Testis (tissue), 3 donors: Measurements from ENCODE around the gene DIS3L2. TPM values are rescaled to one million over a fixed set of nuclear protein-coding genes. Genes with fewer than 3 reads are reported as not detected.

Source experiments
- DNase-seq: peaks from one replicate; pipeline ENCODE4 v3.0.0-alpha.2; 2019
- H3K27ac ChIP-seq, 2 donors: fragments of 200-600 bp; sonication (generic); one replicate each; pipeline ENCODE4 v1.5.1; 2019
- H3K27me3 ChIP-seq: fragments of 200-600 bp; sonication (generic); one replicate; pipeline ENCODE4 v1.5.1; 2019
- H3K36me3 ChIP-seq: fragments of 200-600 bp; sonication (generic); one replicate; pipeline ENCODE4 v1.5.1; 2017; ENCODE audit warnings: low read depth; ENCODE audit errors: missing control alignments
- H3K4me1 ChIP-seq: fragments of 200-600 bp; sonication (generic); one replicate; pipeline ENCODE4 v1.5.1; 2019
- H3K4me3 ChIP-seq, 2 donors: fragments of 200-600 bp; sonication (generic); one replicate each; pipeline ENCODE4 v1.5.1; 2017 to 2019
- H3K9me3 ChIP-seq: fragments of 200-600 bp; sonication (generic); one replicate; pipeline ENCODE4 v1.5.1; 2017
- CTCF ChIP-seq, 3 experiments: fragments of 450-650 bp in 2 of 3; fragments of 200-600 bp in 1 of 3; sonication (generic) in 1 of 3; IDR thresholded peaks; one replicate each; pipeline ENCODE4 v1.5.1; 2016 to 2019; ENCODE audit warnings: antibody characterized with exemption in 3 of 3, mild to moderate bottlenecking in 2 of 3, moderate library complexity in 1 of 3
- POLR2A ChIP-seq: fragments of 450-650 bp; IDR thresholded peaks from one replicate; pipeline ENCODE4 v1.6.1; 2017; ENCODE audit warnings: antibody characterized with exemption, mild to moderate bottlenecking, moderate library complexity
- WGBS, 2 donors: methylation state at CpG; one replicate each; pipeline ENCODE4 v1.1.5; 2018; 5-methylcytosine and 5-hydroxymethylcytosine counted together
- intact Hi-C: fragments of 100-400 bp; cut with DNase I; formaldehyde crosslinking; loops from one replicate; pipeline ENCODE4 v1.15.1; 2023; ENCODE audit warnings: low total_unique reads
- polyA plus RNA-seq: library from polyadenylated mRNA; stranded (reverse); fragments of 350-450 nt; fragmentation: Illumina TruSeq; extraction: RNeasy Lipid Tissue Mini Kit (QIAGEN cat#74804); gene quantifications from one replicate; pipeline ENCODE4 v1.2.3, GENCODE V29; 2014; ENCODE audit warnings: low read depth, low replicate concordance; ENCODE audit not compliant: insufficient read depth
- total RNA-seq, 2 donors: library from RNA; depleted of rRNA; stranded (reverse); fragments of >200 nt; gene quantifications; one replicate each; pipeline ENCODE4 v1.2.3, GENCODE V29; 2016

DIS3L2 gene
- total and polyA plus RNA-seq, 3 donors from 2014 or later: 32.5 to 80.7 (median 70.4) TPM

GRCh38 chr2:231923010-231923344 is 38.5 kb upstream of the DIS3L2 start:
- Histone ChIP-seq H3K9me3 (no peaks in the 10 kb centered on the region), H3K4me1 (peaks cover 14% of the 10 kb centered on the region), H3K36me3 (no peaks in the 10 kb centered on the region), H3K27ac (no peak overlapping the region), H3K27me3 (no peaks in the 10 kb centered on the region), H3K4me3 (no peak overlapping the region)
- DNase-seq: no peak
- intact Hi-C loops: no loop called here
- no peak for TF ChIP-seq CTCF (IDR thresholded peaks at IDR 0.05)
- TF ChIP-seq POLR2A: no peak
- WGBS, 2 donors: 85 to 95% methylated on average over 3 of the region's 3 CpGs

- intact Hi-C loops: loop anchor here (2.0 kb wide), 1 partner anchor 401 kb away; no protein-coding TSS in a partner anchor
- H3K27me3 ChIP-seq: no peaks in the 10 kb centered on the region
- 61 to 65% methylated on average over 23 to 24 of the region's 24 CpGs for WGBS, 2 donors
Measured at GRCh38 chr2:231923951-231924888, 37.3 kb upstream of the DIS3L2 start.

GRCh38 chr2:231924889-231925275 is 36.6 kb upstream of the DIS3L2 start:
- no peak overlapping the region for H3K27ac ChIP-seq
- H3K4me1 ChIP-seq: peaks cover 14% of the 10 kb centered on the region
- no peaks in the 10 kb centered on the region for H3K9me3 ChIP-seq
- intact Hi-C loops: loop anchor here (2.0 kb wide), 1 partner anchor 400 kb away; no protein-coding TSS in a partner anchor
- no peak for DNase-seq
- WGBS, 2 donors: 19 to 23% methylated on average over 8 of the region's 8 CpGs
- no peaks in the 10 kb centered on the region for H3K27me3 ChIP-seq
- TF ChIP-seq POLR2A (no peak), CTCF (IDR thresholded peaks at IDR 0.05) (no peak)
- H3K36me3 ChIP-seq: no peaks in the 10 kb centered on the region
- H3K4me3 ChIP-seq: no peak overlapping the region

More at GRCh38 chr2:231923951-231924888, 37.3 kb upstream of the DIS3L2 start:
- H3K4me1 ChIP-seq: peaks cover 14% of the 10 kb centered on the region
- TF ChIP-seq POLR2A (no peak), CTCF (IDR thresholded peaks at IDR 0.05) (no peak)
- H3K9me3 ChIP-seq: no peaks in the 10 kb centered on the region
- H3K36me3 ChIP-seq: no peaks in the 10 kb centered on the region
- DNase-seq: no peak
- no peak overlapping the region for H3K27ac ChIP-seq
- H3K4me3 ChIP-seq: no peak overlapping the region

GRCh38 chr2:231925303-231926179 is 36.0 kb upstream of the DIS3L2 start:
- H3K27ac ChIP-seq: no peak overlapping the region
- no peaks in the 10 kb centered on the region for H3K27me3 ChIP-seq
- no peaks in the 10 kb centered on the region for H3K9me3 ChIP-seq
- TF ChIP-seq CTCF (IDR thresholded peaks at IDR 0.05) (peak; percentile 85 to 94 (median 89)), POLR2A (no peak)
- peaks cover 14% of the 10 kb centered on the region for H3K4me1 ChIP-seq
- 1 to 2% methylated on average over 11 to 92 of the region's 96 CpGs for WGBS, 2 donors
- no peaks in the 10 kb centered on the region for H3K36me3 ChIP-seq
- H3K4me3 ChIP-seq: peak overlapping the region; percentile 31 to 34
- intact Hi-C loops: loop anchor here (2.0 kb wide), 1 partner anchor 399 kb away; no protein-coding TSS in a partner anchor
- peak; percentile 92 for DNase-seq
